Keratinocyte (primary cell): Measurements from ENCODE around the gene RABL6. TPM values are rescaled to one million over a fixed set of nuclear protein-coding genes. Genes with fewer than 3 reads are reported as not detected.

Experiments used
- DNase-seq: peaks from one replicate; pipeline ENCODE4 v3.0.0-alpha.2; 2011; ENCODE audit warnings: low read depth, missing footprints, low spot score
- FAIRE-seq: peaks from 2 replicates; lab custom pipeline; 2011; peaks lifted over from hg19 to GRCh38; lab: Jason Lieb, UNC
- H2AFZ ChIP-seq: 2 replicates; pipeline ENCODE4 v1.6.0; 2012; ENCODE audit warnings: low read length, control low read depth, inconsistent platforms; ENCODE audit not compliant: control insufficient read depth
- H3K27ac ChIP-seq: 2 replicates; pipeline ENCODE4 v1.5.1; 2011; ENCODE audit warnings: low read length; ENCODE audit not compliant: control insufficient read depth, insufficient read depth
- H3K27me3 ChIP-seq: 3 replicates; pipeline ENCODE4 v1.6.0; 2011; ENCODE audit warnings: low read length; ENCODE audit not compliant: control insufficient read depth, insufficient read depth; ENCODE audit errors: extremely low read depth
- H3K36me3 ChIP-seq, 2 experiments: 2 replicates in 1 of 2; 3 replicates in 1 of 2; pipeline ENCODE4 v1.5.1; 2011; ENCODE audit warnings: low read length in 2 of 2, mild to moderate bottlenecking in 1 of 2; ENCODE audit not compliant: control insufficient read depth in 2 of 2, insufficient read depth in 2 of 2; ENCODE audit errors: extremely low read depth in 1 of 2
- H3K4me1 ChIP-seq: 3 replicates; pipeline ENCODE4 v1.5.1; 2011; ENCODE audit warnings: low read length; ENCODE audit not compliant: control insufficient read depth, insufficient read depth; ENCODE audit errors: extremely low read depth
- H3K4me2 ChIP-seq: 3 replicates; pipeline ENCODE4 v1.6.0; 2011; ENCODE audit warnings: low read depth, low read length; ENCODE audit not compliant: control insufficient read depth, insufficient read depth; ENCODE audit errors: extremely low read depth
- H3K4me3 ChIP-seq, 3 experiments: fragments of 200-600 bp in 1 of 3; sonication (generic) in 1 of 3; 2 replicates in 2 of 3; 3 replicates in 1 of 3; pipeline ENCODE4 v1.5.1; 2011 to 2016; ENCODE audit warnings: low read length in 3 of 3, mild to moderate bottlenecking in 3 of 3, control low read depth in 2 of 3, inconsistent platforms in 1 of 3, low read depth in 1 of 3, mixed read lengths in 1 of 3, mixed run types in 1 of 3, moderate library complexity in 1 of 3; ENCODE audit not compliant: control insufficient read depth in 2 of 3, insufficient read depth in 2 of 3; ENCODE audit errors: extremely low read depth in 1 of 3
- H3K79me2 ChIP-seq: 2 replicates; pipeline ENCODE4 v1.6.0; 2012; ENCODE audit warnings: low read length; ENCODE audit not compliant: control insufficient read depth, insufficient read depth
- H3K9ac ChIP-seq: 3 replicates; pipeline ENCODE4 v1.6.0; 2011; ENCODE audit warnings: low read length; ENCODE audit not compliant: control insufficient read depth, insufficient read depth; ENCODE audit errors: extremely low read depth
- H3K9me1 ChIP-seq: 3 replicates; pipeline ENCODE4 v1.6.0; 2011; ENCODE audit warnings: low read length; ENCODE audit not compliant: control insufficient read depth, insufficient read depth; ENCODE audit errors: extremely low read depth
- H3K9me3 ChIP-seq: 2 replicates; pipeline ENCODE4 v1.5.1; 2012; ENCODE audit warnings: low read depth, low read length; ENCODE audit not compliant: control insufficient read depth
- H4K20me1 ChIP-seq: 3 replicates; pipeline ENCODE4 v1.6.0; 2011; ENCODE audit warnings: low read length; ENCODE audit not compliant: control insufficient read depth, insufficient read depth; ENCODE audit errors: extremely low read depth
- EZH2 ChIP-seq: IDR thresholded peaks from one replicate; pipeline ENCODE4 v1.6.1; 2012; ENCODE audit warnings: inconsistent platforms, mild to moderate bottlenecking, low read length, moderate library complexity
- dilution Hi-C: fragments of 300-500 bp; cut with MboI; formaldehyde crosslinking; loops from one replicate; pipeline ENCODE4 v1.7.0; 2020; ENCODE audit warnings: low sequenced_read_pairs; ENCODE audit not compliant: extremely low pct_ligation_motif_present
- polyA plus RNA-seq, 5 experiments: library from polyadenylated mRNA; depleted of rRNA in 3 of 5; stranded (reverse) in 3 of 5; stranded (forward) in 1 of 5; unstranded in 1 of 5; fragments of >200 nt; gene quantifications; 1 replicate in 1 of 5; 2 replicates in 3 of 5; 3 replicates in 1 of 5; pipeline versions ENCODE4 v1.2.1 to v1.2.3, GENCODE V29; 2011 to 2012; ENCODE audit warnings: missing spikeins in 2 of 5, low read depth in 1 of 5, low replicate concordance in 1 of 5
- TF ChIP-seq, protein P1 (sequence below), 3 experiments: IDR thresholded peaks in 1 of 3; conservative IDR thresholded peaks in 1 of 3; optimal IDR thresholded peaks in 1 of 3; 2 replicates in 2 of 3; 3 replicates in 1 of 3; pipeline versions ENCODE3 to v1.5.1; 2011; ENCODE audit warnings: low read length in 3 of 3, mild to moderate bottlenecking in 3 of 3, moderate library complexity in 2 of 3, control low read depth in 1 of 3, inconsistent platforms in 1 of 3; ENCODE audit not compliant: insufficient read depth in 2 of 3; ENCODE audit errors: extremely low read depth in 1 of 3

RABL6 gene
- polyA plus RNA-seq, 1 donor (not counting 4 experiments of a cell fraction or from before 2014, with no cell fraction given): 46.3 TPM

DNA sequence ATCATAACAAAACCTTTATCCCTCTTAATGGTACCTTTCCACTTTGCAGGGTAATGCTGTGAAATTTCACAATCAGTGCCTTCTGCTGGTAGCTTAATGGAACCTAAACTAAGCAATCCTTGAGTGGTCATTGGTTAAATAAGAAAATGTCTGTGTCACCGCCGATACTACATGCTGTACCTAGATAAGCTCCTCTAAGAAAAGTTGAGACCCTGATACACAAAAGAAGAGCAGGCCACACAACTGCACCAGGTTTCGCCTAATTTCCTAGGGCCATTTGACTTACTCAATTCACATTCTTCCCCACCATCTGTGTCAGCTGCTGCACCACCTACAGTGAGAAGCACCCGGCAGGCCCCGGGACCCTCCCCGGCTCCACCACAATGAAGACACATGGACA, 67.4 kb downstream of the RABL6 start:
- H3K9me3 ChIP-seq: no peaks in the 10 kb centered on the region
- no peaks in the 10 kb centered on the region for H3K79me2 ChIP-seq
- FAIRE-seq (no peak), DNase-seq (no peak)
- no peaks in the 10 kb centered on the region for H3K9me1 ChIP-seq
- no peak overlapping the region for H2AFZ ChIP-seq
- H3K27me3 ChIP-seq: no peaks in the 10 kb centered on the region
- H3K9ac ChIP-seq: no peak overlapping the region
- no peak overlapping the region for H3K4me3 ChIP-seq
- H3K4me2 ChIP-seq: no peak overlapping the region
- dilution Hi-C loops: no loop called here
- no peaks in the 10 kb centered on the region for H4K20me1 ChIP-seq
- H3K27ac ChIP-seq: no peak overlapping the region
- H3K36me3 ChIP-seq: no peaks in the 10 kb centered on the region
- TF ChIP-seq EZH2: no peak
- TF ChIP-seq, protein P1, sequence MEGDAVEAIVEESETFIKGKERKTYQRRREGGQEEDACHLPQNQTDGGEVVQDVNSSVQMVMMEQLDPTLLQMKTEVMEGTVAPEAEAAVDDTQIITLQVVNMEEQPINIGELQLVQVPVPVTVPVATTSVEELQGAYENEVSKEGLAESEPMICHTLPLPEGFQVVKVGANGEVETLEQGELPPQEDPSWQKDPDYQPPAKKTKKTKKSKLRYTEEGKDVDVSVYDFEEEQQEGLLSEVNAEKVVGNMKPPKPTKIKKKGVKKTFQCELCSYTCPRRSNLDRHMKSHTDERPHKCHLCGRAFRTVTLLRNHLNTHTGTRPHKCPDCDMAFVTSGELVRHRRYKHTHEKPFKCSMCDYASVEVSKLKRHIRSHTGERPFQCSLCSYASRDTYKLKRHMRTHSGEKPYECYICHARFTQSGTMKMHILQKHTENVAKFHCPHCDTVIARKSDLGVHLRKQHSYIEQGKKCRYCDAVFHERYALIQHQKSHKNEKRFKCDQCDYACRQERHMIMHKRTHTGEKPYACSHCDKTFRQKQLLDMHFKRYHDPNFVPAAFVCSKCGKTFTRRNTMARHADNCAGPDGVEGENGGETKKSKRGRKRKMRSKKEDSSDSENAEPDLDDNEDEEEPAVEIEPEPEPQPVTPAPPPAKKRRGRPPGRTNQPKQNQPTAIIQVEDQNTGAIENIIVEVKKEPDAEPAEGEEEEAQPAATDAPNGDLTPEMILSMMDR (optimal IDR thresholded peaks at IDR 0.05 in 1 of 3, IDR thresholded peaks at IDR 0.05 in 1 of 3, conservative IDR thresholded peaks at IDR 0.05 in 1 of 3; ENCODE audit: extremely low read depth in 1 of 3, insufficient read depth in 2 of 3, low read length in 3 of 3): no peak
- H3K4me1 ChIP-seq: no peaks in the 10 kb centered on the region

DNA sequence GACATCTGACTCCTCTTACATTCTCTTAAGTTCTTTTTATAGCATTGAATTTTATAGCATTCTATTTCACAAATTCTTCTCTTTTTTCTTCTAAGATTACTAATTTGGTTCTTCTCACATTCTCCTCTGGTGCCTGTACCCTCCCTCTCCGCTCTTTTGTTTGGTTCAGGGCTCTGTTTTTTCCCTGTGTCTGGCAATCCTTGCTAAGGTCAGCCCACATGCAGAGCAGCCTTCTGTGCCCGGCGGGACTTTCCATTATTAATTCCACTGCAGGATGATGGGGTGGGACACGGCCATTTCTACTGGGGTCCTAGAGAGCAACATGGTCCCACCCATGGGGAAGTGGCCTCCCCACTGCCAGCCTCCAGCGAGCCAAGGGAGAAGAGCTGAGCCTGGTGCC, 68.7 kb downstream of the RABL6 start:
- no peak for FAIRE-seq
- Histone ChIP-seq H3K4me2 (no peak overlapping the region), H3K9me3 (no peaks in the 10 kb centered on the region), H3K79me2 (no peaks in the 10 kb centered on the region), H4K20me1 (no peaks in the 10 kb centered on the region), H3K9ac (no peak overlapping the region), H3K4me1 (no peaks in the 10 kb centered on the region), H3K9me1 (no peaks in the 10 kb centered on the region), H3K27ac (no peak overlapping the region), H3K4me3 (no peak overlapping the region), H2AFZ (no peak overlapping the region), H3K27me3 (no peaks in the 10 kb centered on the region), H3K36me3 (no peaks in the 10 kb centered on the region)
- no peak for DNase-seq
- TF ChIP-seq, protein P1 (optimal IDR thresholded peaks at IDR 0.05 in 1 of 3, IDR thresholded peaks at IDR 0.05 in 1 of 3, conservative IDR thresholded peaks at IDR 0.05 in 1 of 3; ENCODE audit: extremely low read depth in 1 of 3, insufficient read depth in 2 of 3, low read length in 3 of 3): no peak
- TF ChIP-seq EZH2: no peak
- dilution Hi-C loops: no loop called here
